GM06990 (cell line): ENCODE measurements around the gene ATF6.

Source experiments
- DNase-seq: peaks from one replicate; pipeline ENCODE4 v3.0.0-alpha.2; 2011; ENCODE audit not compliant: insufficient read length; ENCODE audit errors: extremely low read depth
- H3K27me3 ChIP-seq: replicated peaks from 2 replicates; pipeline ENCODE4 v1.6.0; 2011; ENCODE audit warnings: low read length; ENCODE audit not compliant: control insufficient read depth, insufficient read depth
- H3K36me3 ChIP-seq: 2 replicates; pipeline ENCODE4 v1.5.1; 2011; ENCODE audit warnings: low read length; ENCODE audit not compliant: control insufficient read depth, insufficient read depth
- H3K4me3 ChIP-seq: replicated peaks from 2 replicates; pipeline ENCODE4 v1.5.1; 2011; ENCODE audit warnings: low read depth, mild to moderate bottlenecking, control low read depth, low read length
- TF ChIP-seq, protein P1 (sequence below): IDR thresholded peaks from 2 replicates; pipeline ENCODE4 v1.5.1; 2011; ENCODE audit warnings: low read length, control low read depth, mild to moderate bottlenecking, inconsistent platforms; ENCODE audit not compliant: insufficient read depth, poor library complexity, severe bottlenecking

ATF6 gene

GRCh38 chr1:161952607-161953172, 186.6 kb downstream of the ATF6 start:
- Histone ChIP-seq H3K36me3 (0 out of 2 replicates have a peak, but pooled peaks cover 1% of the 10 kb centered on the region), H3K27me3 (no peaks in the 10 kb centered on the region), H3K4me3 (no peak overlapping the region)
- TF ChIP-seq, protein P1, sequence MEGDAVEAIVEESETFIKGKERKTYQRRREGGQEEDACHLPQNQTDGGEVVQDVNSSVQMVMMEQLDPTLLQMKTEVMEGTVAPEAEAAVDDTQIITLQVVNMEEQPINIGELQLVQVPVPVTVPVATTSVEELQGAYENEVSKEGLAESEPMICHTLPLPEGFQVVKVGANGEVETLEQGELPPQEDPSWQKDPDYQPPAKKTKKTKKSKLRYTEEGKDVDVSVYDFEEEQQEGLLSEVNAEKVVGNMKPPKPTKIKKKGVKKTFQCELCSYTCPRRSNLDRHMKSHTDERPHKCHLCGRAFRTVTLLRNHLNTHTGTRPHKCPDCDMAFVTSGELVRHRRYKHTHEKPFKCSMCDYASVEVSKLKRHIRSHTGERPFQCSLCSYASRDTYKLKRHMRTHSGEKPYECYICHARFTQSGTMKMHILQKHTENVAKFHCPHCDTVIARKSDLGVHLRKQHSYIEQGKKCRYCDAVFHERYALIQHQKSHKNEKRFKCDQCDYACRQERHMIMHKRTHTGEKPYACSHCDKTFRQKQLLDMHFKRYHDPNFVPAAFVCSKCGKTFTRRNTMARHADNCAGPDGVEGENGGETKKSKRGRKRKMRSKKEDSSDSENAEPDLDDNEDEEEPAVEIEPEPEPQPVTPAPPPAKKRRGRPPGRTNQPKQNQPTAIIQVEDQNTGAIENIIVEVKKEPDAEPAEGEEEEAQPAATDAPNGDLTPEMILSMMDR: no peak
- no peak for DNase-seq

DNA sequence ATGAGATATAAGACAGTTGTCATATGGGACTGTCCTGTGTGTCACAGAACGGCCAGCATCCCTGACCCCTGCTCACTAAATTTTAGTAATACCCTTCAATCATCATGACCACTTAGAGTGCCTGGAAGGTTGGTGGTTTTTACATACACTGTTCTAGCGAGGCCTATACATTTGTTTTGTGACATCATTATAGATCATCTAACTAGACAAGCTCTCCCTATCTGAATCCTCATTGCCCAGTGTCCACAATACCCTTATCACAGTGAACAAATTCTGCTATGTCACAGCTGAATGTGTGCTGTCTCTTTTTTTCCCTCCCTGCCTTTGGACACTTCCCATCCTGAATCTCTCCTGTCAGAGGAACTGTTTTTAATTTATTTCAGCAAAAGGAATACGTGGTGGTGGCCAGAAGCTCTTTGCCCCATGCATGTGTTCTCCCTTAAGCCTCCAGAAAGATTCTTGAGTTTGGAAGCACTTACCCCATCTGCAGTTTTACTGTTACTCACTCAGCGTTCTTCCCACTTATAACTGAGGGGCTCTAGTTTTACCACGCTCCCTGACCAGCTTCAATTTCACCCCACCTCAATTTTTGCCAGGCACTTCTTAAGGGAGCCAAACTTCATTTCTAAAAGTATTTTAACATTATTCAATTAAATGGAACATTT, 187.3 kb downstream of the ATF6 start:
- DNase-seq: no peak
- Histone ChIP-seq H3K4me3 (no peak overlapping the region), H3K27me3 (no peaks in the 10 kb centered on the region), H3K36me3 (peaks cover 2% of the 10 kb centered on the region; the same call in 1 of the 2 replicates)
- TF ChIP-seq, protein P1: no peak

GRCh38 chr1:161954050-161954449, 187.9 kb downstream of the ATF6 start:
- TF ChIP-seq, protein P1: no peak
- H3K27me3 ChIP-seq: no peaks in the 10 kb centered on the region
- peaks cover 4% of the 10 kb centered on the region; the same call in 1 of the 2 replicates for H3K36me3 ChIP-seq
- no peak for DNase-seq
- H3K4me3 ChIP-seq: no peak overlapping the region

- H3K4me3 ChIP-seq: no peak overlapping the region
- TF ChIP-seq, protein P1: no peak
- peaks cover 4% of the 10 kb centered on the region; the same call in 1 of the 2 replicates for H3K36me3 ChIP-seq
- H3K27me3 ChIP-seq: no peaks in the 10 kb centered on the region
- DNase-seq: no peak
These were observed 188.3 kb downstream of the ATF6 start for GRCh38 chr1:161954466-161954865.

GRCh38 chr1:161955606-161956005, 189.5 kb downstream of the ATF6 start:
- H3K27me3 ChIP-seq: no peaks in the 10 kb centered on the region
- H3K4me3 ChIP-seq: no peak overlapping the region
- TF ChIP-seq, protein P1: no peak
- peaks cover 3% of the 10 kb centered on the region for H3K36me3 ChIP-seq
- DNase-seq: no peak
